Glomerular visceral epithelial cell (primary cell): ENCODE measurements around the gene PKD2L2.
A peak's percentile ranks its signal among the peaks of the same experiment; 100 is the strongest.
"Not testable (repeated sequence)": the region's sequence is repeated elsewhere in the genome, so short reads cannot be mapped to it uniquely, and the experiment has no call there.

Experiments
- DNase-seq: peaks from one replicate; pipeline ENCODE4 v3.0.0-alpha.2; 2016; ENCODE audit errors: extremely low spot score

The PKD2L2 gene

DNA sequence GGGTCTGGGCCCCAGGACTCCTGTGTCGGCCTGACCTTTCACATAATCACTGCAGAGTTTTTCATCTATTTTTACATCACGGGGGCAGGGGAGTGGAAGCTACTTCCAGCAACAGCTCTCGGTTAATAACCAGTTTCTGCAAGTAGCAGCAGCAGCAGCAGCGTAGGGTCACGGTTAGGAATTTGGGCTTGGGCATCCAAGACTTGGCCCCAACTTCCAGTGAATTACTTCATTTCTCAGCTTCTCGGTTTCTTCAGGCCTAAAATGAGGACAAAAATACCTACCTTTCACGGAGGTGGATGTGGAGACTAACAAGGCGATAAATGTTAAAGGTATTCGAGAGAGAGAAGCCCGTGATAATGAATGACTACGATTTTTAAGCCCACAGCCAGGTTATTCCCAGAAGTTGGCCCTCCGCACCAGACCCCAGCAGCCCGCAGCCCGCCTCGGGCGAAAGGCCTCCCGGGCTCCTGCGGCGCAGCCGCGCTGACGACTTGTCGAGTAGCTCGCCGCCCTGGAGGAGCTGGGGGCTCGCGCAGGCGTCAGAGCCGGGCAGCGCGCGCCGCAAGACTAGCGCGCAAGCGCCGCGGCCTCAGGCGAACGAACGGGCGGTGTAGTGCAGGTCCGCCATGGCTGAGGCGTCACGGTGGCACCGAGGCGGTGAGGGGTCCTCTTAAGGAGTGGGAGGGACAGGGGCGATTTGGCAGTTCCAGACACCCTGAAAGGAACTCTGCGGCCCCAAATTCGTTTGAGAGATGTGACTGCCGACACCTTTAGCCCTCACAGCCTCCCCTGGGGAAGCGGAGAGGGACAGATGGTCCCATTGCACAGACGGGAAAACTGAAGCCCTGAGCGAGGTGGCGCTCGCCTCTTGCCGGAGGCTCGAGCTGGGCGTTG, at the start of gene PKD2L2:
PKD2L2 (plus strand) TSS at position 595 of the 897 bp plus-strand sequence; CDS start at position 630, 35 bp downstream.
- peak; percentile 75 for DNase-seq

DNA sequence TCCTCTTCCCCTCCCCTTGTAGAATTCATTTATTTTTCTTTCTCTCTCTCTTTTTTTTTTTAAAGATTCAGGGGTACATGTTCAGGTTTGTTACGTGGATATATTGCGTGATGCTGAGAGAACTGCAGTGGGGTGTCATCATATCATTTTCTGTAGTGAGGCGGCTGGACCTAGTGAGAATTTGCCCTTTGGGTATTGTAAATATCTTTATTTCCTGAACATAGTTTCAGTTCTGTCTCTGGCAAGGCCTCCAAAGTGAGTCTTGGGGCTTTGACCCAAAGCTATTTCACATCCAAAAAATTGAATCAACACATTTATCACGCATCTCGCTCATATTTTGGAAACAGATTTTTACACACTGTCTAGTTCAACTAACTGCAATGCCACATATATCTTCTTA, 47.0 kb upstream of the PKD2L2 start:
- no peak for DNase-seq

DNA sequence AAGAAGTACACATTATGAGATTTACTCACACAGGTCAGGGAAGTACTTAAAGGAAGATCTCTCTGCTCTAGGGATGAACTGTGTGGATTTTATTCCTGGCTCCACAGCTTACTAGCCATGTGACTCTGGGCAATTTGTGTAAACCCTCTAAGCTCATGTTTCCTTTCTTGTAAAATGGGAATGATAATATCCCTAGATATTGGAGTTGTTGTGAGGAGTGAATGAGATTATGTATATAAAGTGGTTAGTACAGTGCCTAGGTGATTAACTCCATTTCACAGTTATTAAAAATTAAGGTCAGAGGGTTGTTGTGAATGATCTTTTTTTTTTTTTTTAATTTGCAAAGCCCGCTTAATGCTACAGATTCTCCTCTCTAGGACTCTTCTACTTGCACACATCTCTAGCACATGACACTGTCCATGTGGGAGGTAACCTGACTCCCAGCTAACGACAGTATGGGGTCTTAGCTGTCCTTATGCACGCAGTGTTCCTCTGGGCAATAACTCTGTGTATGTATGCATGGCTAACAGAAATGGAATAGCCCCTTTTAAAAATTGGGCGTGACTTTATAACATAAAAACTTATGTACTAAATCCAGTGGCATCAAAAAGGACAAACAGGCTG, 45.5 kb upstream of the PKD2L2 start:
- no peak for DNase-seq

DNA sequence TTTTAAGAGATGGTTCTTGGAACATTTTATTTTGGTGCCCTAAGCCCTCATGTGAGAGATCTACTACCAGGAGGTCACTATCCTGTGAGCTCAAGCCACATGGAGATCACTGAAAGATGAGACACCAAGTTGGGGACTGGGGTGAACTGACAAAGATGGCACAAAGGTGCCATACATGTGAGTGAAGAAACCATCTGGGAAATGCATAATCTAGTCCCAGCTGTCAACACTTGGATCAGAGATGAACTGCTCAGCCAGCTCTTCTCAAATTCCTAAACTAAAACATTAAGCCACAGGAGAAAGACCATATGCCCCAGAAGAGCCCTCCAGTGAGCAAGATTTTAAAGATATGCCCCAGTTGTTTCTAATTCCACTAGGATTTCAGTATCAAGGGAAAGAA, 43.8 kb upstream of the PKD2L2 start:
- DNase-seq, result no peak

DNA sequence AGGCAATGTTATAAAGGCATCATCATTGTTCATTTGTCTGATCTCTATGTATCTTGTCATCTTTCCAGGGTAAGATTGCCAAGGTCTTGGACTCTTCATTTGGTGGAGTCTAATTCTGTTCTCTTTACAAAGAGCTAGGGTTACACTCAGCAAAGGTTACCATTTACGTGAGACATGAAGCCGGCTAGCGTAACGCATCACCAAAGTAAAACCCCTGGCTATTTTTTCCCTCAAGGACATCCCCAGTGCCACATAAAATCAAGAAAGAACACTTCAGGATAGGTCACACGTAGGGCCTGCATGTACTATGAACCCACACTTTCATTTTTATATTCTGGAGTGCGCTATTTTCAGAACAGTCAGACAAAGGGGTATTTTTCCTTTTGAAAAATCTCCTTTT, 41.6 kb upstream of the PKD2L2 start:
- no peak for DNase-seq

DNA sequence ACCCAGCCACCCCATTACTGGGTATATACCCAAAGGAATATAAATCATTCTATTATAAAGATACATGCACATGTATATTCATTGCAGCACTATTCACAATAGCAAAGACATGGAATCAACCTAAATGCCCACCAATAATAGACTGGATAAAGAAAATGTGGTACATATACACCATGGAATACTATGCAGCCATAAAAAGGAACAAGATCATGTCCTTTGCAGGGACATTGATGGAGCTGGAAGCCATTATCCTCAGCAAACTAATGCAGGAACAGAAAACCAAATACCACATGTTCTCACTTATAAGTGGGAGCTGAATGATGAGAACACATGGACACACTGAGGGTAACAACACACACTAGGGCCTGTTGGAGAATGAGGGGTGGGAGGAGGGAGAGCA, 36.1 kb upstream of the PKD2L2 start:
- DNase-seq, result not testable (repeated sequence)

DNA sequence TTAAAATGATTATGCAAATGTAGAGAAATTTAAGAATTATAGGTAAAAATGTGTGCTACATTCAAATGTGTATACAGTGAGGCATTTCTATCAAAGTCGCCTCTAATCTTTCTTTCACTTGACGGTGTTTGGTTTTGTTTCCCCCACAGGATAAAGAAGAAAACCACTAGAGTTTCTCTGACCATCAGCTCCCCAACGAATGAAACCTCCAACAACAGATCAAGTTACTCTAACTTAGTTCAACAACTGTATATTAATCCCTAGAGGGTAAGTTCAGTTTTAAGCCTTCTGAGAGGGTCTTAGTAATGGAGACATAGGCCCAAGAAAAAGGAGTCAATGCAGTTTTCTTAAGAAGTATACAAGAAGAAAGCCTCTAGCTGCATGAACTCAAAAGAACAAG, 33.1 kb upstream of the PKD2L2 start:
- DNase-seq, result no peak

DNA sequence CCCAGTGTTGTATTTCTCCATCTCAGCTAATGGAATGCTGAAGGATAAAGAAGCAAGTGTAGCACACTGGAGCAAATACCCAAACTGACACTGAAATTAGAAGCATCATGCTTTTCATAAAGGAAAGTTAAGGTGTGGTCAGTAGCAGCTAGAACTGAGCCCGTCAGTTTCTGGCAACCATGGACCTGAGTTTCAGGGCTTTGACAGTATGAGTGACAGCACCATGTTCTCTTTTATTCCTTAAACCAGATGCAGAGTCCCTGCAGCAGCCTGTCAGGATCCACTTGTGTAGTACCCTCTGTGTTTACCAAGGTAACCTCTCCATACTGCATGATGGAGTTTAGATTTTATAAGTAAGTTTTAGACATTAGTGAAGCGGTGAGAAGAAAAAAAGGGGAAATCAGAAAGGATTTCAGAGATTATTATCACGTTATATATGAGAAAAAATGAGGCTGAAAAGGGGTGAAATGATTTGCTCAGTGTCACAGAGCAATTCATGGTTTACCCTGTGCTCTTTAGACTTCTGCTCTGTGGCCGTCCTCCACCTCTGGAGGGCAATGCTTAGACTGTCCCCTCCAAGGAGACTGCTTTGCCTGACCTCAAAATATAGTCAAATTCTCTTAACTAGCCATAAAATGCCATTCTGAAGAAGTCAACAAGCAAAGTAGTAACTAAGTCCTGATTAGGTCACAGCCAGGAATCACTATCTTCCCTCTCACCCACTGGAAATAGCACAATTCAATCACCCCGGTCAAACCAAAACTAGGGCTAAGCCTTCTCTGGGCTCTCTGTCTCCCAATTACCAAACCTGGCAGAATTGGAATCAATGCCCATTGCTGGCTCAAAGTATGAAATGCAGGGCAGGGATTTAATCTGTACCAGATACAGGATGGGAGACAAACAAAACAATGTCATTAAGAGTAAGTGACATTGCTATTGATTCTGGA, 32.1 kb upstream of the PKD2L2 start:
- no peak for DNase-seq

DNA sequence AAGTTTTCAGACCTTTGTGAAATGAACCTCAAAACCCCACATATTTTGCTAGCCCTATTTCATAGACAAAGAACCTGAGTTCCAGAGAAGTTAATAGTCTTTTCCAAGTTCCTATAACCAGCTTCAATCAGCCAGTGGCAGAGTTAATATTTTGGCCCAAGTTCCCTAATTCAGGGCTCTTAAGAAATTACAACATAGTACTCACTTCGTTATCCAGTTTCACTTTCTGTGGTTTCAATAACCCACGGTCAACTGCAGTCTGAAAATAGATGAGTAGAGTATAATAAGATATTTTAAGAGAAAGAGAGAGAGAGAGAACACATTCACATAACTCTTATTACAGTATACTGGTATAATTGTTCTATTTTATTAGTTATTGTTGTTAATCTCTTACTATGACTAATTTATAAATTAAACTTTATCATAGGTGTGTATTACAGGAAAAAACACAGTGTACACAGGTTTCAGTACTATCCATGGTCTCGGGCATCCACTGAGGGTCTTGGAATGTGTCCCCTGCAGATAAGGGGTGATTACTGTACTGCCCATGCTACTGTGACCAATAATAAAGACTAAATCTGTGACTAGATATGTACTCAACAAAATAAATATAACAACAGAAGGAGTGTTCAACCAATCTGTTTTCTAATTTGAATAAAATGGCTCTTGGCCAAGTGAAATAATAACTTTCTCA, 30.9 kb upstream of the PKD2L2 start:
- no peak for DNase-seq

DNA sequence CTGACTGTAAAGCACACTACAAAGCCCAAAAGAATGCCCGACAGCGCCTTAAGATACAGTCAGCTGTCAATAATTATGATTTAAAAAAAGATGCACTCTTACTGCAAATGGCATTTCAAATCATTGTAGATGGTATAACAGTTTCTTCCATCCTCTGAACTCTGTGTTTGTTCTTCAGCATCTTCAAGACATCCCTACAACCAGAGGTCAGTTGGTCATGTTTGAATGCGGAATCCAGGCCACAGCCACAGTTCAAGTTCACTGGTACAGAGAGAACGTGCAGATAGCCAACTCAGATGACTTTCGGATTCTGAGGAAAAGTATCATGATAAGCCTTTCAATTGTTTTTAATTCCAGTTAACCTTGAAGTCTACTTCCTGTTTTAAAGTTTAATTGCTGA, 30.3 kb upstream of the PKD2L2 start:
- no peak for DNase-seq

DNA sequence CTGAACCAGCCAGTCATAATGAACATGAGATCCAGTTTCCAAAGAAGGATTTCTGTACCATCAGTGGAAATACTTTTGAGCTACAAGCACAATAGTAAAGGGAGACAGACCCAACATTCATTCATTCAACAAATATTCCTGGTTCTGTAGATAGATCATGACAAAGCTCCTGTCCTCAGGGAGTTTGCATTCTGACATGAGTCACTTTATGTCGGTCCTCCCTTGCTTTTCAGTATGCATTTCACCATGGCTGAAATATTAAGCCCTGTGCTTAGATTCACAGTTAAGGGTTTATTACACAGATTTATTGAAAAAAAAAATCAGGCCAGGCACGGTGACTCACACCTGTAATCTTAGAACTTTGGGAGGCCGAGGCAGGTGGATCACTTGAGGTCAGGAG, 27.0 kb upstream of the PKD2L2 start:
- DNase-seq, result no peak

DNA sequence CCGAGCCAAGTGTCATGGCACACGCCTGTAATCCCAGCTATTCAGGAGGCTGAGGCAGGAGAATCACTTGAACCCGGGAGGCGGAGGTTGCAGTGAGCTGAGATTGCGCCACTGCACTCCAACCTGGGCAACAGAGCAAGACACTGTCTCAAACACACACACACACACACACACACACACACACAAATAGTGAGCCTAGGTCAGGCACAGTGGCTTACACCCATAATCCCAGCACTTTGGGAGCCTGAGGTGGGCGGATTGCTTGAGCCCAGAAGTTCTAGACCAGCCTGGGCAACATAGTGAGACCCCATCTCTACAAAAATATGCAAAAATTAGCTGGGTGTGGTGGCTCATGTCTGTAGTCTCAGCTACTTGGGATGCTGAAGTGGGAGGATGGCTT, 25.6 kb upstream of the PKD2L2 start:
- DNase-seq, result not testable (repeated sequence)

DNA sequence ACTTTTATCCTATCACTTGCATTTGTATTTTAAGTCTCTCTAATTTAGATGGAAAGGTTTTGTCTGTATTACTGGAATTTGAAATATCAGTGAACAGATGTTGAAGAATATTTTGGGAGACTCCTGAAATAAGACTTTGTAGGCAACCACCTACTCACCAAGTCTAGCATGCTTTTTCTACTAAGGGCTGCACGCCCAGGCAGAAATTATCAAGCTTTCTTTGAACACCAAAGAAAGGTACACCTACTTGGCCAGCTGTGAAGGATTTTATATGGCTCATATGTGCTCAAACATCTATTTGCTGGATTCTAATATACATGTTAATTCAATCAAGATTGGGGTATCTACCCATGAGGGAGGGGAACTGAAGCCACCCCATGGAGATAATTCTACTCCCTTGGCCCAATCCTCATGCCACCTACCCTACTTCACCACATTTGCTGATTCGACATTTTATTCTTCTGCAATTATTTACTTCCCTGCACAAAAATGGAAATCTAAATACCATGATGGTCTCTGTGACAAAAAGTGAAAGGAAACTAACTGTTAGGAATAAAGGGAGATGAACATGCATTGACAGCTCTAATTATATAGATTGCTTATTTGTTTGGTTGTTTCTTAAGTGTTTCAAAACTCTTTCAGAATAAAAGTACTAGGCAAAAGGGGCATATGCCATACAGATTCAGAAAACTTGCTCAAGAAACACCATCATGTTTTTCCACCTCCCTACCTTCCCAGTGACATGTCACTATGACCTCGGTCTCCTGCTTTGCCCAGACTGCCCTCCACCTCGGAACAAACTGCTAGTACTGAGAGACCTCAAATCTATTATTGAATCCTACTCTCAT, 22.5 kb upstream of the PKD2L2 start:
- DNase-seq, result no peak

DNA sequence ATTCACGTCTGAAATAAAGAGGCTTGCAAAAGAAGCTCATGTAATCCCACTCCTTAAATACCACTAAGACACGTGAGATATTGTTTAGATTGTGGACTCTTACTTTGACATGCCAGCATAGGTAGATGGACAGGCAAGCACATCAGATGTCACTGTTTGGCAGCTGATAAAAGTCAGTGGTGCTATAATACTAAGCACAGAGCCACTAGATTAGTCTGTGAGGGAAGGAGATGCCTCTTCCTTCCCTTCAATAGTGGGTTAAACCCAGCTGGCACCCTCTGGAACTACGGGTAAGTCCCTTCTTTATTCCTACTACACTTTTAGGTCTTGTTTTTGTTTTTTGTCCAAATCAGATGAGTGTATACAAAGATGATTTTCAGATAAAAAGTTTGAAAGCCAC, 21.6 kb upstream of the PKD2L2 start, which contains the start of gene MYOT:
MYOT (plus strand) TSS at position 197 of the 400 bp plus-strand sequence. CDS start 2,792 bp downstream, outside the sequence.
- no peak for DNase-seq

DNA sequence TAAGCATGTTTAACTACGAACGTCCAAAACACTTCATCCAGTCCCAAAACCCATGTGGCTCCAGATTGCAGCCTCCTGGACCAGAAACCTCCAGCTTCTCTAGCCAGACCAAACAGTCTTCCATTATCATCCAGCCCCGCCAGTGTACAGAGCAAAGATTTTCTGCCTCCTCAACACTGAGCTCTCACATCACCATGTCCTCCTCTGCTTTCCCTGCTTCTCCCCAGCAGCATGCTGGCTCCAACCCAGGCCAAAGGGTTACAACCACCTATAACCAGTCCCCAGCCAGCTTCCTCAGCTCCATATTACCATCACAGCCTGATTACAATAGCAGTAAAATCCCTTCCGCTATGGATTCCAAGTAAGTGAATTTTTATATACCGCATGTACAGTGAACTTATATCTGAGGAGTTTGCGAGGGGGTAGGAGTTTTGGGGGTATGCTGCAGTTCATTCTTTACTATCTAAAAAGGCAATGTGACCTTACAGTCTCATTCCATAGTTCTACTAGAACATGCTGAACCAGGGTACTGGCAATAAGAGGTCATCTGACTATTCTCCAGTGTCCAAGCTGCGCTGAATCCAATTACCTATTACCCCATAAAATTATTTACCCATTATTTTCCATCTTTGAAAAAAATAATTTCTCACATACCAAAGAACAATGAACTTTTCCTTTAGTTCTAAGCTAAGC, 18.5 kb upstream of the PKD2L2 start:
- no peak for DNase-seq

DNA sequence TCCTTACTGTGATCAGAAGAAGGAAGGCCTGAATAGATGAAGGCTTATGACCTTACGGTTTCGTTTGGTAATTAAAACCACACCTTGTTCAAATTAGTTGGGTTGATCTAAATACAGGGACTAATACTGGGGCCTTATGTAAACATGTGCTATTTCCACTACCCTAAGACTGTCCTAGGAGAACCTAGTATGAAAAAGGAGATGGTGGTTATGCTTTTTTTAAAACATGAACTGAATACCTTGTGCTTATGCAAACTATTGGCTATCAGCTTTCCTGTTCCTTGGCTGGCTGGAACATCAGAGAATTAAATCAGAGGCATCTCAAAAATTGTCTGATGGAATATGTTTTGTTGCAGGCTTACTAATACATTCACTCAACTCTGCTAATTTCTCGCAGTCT, 17.7 kb upstream of the PKD2L2 start:
- no peak for DNase-seq

DNA sequence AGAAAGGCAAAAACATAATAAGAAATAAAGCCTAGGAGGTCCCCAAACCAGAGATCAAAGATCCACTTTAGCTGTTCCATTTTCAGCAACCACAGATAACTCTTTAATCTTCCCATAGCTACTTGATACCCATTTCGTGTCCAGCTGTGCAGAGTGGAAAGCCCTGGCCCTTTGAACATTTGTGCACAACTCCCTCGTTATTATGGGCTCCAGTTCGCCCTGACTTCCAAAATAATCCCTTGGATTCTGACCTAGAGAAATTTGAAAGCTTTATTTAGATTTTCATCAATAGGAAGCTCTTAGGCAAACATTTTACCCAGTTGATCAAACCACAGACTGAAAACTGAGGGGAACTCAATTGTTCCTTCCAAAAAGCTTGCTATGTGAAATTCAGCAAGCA, 16.8 kb upstream of the PKD2L2 start:
- no peak for DNase-seq

DNA sequence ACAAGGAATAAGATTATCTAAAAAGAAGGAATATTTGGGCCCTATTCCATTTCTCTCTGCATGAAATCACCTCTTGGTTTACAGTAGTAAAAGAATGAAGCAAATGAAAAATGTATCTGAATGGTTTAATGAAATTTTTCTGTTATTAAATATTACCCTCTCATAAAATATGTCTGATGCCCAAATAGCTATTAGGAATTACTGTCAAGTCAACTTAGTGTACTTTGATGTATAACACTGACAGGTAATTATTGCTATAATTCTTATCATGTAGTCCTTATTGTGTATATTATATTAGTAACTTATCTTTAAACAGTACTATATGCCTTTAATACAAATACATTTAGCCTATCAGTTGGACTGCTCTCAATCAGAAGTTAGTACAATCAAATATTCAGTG, 13.2 kb upstream of the PKD2L2 start:
- no peak for DNase-seq

DNA sequence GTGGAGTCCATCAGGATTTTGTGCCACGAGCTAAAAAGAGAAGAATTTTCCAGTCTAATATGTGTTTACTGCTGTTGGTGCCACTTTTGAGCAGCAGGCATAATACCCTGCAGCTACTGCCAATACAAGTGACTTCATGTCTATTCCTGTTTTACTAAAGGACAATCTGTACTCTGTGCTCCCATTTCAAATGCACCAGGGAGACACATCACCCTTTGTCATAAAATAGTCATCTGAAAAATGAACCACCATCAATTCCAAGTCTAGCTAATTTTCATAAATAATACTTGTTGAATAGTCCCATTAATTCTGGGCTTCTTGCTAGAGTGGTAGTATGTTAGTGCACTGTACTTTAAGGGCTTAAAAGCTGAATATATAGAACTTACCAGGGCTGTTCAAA, 8.9 kb upstream of the PKD2L2 start:
- no peak for DNase-seq

DNA sequence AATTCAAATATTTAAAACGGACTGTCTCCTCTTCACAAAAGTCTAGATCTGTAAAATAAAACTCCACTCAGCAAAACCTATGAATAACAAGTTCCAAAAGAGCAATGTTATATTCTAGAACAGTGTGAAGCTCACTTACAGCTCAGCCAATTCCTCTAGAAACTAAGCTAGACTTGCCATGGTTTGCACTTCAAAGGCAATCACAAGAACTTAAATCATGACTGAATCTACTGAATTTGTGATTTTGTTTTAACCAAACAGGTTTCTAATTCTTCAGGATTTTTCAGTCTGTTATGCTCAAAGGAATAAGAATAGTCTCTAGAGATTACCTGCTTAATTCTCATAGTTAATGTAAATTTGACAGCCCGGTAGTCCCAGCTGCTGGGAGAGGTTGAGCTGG, 1.4 kb upstream of the PKD2L2 start:
- DNase-seq, result no peak
